ENCODE data around the gene VPS37D.
A peak's percentile ranks its signal among the peaks of the same experiment; 100 is the strongest.
"Not testable (repeated sequence)": the region's sequence is repeated elsewhere in the genome, so short reads cannot be mapped to it uniquely, and the experiment has no call there.

VPS37D gene

DNA sequence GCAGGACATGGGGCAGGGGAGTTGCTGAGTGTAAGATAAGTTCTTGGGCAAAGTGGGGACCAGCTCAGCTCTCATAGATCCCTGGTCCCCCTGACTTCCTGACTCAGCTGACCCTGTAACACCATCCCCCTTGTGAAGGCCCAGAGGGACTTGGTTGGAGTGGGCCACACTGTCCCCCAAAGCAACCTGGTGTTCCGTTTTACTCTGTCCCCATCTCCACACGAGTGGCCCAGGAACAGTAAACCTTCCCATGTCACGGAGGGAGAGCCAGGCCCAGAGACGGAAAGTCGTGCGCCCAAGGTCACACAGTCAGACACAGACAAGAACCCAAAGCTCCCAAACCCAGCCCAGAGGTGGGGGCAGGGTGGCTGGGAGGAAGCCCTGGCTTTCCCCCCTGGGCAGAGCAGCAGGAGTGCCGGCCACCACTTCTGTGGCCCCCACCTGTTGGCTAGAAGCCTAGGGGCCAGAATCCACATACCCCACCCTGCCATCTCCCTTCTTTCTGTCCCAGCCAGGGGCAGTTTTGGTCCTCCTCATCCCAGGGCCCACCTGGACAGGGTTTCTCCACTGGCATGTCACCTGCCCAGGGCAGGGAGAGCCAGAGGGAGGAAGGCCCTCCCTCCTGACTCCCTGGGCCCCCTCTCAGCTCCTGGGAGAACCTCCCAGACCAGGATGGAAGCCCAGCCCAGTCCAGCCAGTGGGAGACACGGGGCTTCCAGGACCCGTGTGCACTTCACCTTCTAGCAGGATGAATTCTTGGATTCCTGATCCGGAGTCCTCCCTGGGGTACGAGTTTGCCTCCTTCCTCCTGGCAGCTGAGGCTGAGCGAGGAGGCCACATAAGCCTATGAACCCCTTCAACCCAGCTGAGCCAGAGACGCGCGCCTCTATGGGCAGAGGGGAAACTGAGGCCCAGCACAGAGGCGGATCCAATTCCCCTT lies 20.6 kb upstream of the VPS37D start:
- DNase-seq (ENCODE audit: low read depth in 2 of 2), result no peak

DNA sequence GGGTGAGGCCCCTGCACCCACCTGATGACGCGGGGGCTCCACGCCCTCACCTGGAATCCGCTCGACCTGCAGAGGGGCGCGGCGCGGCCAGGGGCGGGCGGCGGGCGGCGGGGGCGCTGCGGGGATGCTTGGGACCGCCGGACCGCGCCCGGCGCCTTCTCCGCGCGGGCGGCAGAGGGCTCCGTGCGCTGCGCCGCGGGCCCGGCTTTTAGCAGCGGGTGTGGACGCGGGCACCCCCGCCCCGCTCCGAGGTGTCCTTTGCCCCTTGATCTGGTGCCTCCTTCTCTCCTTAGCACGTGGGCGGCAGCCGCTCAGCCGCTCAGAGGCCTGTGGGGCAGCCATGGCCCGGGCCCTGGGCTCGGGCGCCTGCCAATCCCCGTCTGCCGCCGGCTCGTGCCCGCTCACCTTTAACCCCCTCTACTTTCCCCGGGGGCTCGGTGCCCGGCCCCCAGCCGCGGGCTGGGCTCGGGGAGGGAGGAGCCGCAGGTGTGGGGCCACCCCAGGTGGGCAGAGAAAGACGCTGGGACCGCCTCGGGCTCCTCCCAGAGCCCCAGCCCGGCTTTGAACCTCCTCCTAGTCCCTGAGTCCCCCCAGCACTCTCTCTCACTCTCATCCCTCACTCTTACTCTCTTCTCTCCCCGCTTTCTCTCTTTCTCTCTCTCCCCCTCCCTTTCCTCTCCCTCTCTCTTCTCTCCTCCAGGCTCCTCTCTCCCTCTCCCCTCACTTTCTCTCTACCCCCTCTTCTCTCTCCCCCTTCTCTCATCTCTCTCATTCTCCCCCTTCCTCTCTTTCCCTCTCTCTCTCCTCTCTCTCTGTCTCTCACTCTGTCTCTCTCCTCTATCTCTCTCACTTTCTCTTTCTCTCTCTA lies 19.7 kb upstream of the VPS37D start:
- peak in 1 of 2 donors; percentile 8 for DNase-seq (ENCODE audit: low read depth in 2 of 2)

DNA sequence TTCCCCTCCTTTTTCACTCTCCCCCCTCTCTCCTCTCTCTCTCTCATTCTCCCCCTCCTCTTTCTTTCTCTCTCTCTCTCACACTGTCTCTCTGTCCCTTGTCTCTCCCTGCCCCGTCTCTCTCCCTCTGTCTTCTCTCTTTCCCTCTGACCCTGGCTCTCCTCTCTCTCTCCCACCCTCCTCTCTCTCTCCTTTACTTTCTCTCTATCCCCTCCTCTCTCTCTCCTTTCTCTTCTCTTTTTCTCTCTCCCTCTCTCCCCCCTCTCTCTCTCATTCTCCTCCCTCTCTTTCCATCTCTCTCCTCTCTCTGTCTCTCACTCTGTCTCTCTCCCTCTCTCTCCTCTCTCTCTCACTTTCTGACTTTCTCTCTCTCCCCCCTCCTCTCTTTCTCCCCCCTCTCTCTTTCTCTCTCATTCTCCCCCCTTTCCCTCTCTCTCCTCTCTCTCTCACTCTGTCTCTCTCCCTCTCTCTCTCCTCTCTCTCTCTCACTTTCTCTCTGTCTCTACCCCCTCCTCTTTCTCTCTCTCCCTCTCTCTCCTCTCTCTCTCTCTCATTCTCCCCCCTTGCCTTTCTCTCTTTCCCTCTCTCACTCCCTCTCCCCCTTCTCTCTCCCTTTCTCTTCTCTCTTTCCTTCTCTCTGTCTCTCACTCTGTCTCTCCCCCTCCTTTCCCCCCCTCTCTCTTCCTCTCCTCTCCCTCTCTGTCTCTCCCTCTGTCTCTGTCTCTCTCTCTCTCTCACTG lies 18.9 kb upstream of the VPS37D start:
- DNase-seq (ENCODE audit: low read depth in 2 of 2), result no peak

DNA sequence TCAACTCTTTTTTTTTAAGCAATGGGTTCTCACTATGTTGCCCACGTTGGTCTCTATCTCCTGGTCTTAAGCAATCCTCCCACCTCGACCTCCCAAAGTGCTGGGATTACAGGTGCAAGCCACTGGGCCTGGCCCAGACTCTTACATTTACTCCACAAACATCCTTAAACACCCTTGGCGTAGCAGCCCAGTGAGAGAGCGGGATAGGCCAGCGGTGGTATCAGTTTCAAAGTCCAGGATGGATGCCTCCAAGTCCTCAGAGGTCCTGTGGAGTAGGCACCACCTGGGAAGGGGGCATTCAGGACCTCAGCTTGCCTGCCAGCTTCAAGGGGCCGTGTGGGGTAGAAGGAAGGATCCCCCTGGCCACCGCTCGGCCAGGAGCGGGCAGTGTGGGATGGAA lies 18.1 kb upstream of the VPS37D start:
- DNase-seq (ENCODE audit: low read depth in 2 of 2), result no peak

DNA sequence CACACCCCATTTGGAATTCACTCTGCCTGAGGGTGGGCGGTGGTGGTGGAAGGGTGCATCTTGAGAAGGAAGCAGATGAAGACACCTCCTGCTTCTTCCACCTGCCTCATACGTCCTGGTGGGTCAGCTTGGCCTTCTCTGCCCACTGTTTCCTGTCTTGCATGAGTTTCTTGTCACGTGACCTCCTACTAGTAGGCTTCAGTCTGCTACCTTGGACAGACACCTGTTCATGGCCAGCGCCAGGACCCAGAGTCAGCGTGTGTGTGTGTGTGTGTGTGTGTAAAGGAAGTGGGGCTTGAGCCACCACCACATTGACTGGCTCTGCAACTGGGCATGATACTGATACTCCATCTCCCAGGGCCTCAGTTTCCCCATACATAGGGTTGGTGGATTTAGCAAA lies 17.1 kb upstream of the VPS37D start:
- no peak for DNase-seq (ENCODE audit: low read depth in 2 of 2)

DNA sequence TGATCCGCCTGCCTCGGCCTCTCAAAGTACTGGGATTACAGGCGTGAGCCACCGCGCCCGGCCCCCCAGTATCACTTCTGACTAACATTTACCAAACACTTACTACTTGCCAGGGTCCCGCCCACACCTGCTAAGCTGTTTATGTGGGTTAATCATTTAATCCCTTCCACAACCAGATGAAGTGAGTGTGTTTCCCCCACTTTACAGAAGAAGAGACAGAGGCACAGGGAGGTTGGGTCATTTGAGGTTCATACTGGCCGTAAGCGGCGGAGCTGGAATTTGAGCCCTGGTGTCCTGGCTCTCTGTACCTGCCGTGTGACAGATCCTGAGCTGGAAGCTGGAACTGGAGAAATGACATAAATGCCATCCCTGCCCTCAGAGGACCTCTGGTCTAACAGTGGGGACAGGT lies 15.1 kb upstream of the VPS37D start:
- DNase-seq (ENCODE audit: low read depth in 2 of 2), result no peak

DNA sequence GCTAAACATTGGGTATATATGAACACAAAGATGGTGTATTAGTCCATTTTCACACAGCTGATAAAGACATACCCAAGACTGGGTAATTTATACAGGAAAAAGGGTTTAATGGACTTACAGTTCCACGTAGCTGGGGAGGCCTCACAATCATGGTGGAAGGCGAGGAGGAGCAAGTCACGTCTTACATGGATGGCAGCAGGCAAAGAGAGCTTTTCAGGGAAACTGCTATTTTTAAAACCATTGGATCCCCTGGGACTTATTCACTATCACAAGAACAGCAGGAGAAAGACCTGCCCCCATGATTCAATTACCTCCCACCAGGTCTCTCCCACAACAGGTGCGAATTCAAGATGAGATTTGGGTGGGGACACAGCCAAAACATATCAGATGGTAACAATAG lies 12.3 kb upstream of the VPS37D start:
- DNase-seq (ENCODE audit: low read depth in 2 of 2), result not testable (repeated sequence)

DNA sequence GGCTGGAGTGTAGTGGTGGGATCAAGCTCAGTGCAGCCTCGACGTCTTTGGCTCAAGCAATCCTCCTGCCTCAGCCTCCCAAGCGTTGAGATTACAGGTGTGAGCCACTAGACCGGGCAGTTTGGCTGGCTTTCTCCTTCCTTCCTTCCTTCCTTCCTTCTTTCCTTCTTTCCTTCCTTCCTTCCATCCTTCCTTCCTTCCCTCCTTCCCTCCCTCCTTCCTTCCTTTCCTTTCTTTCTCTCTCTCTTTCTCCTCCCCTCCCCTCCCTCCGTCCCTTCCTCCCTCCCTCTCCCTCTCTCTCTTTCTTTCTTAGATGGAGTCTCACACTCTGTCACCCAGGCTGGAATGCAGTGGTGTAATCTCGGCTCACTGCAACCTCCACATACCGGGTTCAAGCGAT lies 7.6 kb upstream of the VPS37D start:
- DNase-seq (ENCODE audit: low read depth in 2 of 2), result no peak

DNA sequence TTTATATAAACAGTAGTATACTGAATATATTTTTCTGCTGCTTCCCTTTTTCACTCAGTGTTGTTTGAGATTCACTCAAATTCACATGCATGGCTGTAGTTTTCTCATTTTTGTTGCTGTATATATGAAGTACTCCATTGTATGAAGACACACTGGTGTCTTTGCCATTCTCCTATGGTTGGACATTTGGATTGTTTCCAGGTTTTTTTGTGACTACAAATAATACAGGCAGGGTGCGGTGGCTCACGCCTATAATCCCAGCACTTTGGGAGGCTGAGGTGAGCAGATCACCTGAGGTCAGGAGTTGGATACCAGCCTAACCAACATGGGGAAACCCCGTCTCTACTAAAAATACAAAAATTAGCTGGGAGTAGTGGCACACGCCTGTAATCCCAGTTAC lies 7.0 kb upstream of the VPS37D start:
- not testable (repeated sequence) for DNase-seq (ENCODE audit: low read depth in 2 of 2)

DNA sequence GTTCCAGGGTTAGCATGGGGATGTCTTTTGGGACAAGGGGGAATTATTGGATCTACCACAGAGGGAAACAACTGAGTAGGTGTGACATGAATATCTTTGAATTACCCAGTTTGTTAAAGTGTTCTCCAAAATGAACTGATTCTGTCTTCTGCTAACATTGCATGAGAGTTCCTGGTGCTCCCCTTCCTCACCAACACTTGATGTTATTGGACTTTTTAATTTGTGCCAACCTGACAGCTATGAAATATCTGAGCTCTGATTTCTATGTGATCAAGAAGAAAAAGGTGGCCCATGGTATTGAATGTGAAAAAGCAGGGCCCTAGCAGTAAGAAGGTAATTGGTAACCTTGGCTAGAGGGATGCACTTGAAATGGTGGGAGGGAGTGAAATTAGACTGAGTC lies 4.6 kb upstream of the VPS37D start:
- DNase-seq (ENCODE audit: low read depth in 2 of 2), result no peak

DNA sequence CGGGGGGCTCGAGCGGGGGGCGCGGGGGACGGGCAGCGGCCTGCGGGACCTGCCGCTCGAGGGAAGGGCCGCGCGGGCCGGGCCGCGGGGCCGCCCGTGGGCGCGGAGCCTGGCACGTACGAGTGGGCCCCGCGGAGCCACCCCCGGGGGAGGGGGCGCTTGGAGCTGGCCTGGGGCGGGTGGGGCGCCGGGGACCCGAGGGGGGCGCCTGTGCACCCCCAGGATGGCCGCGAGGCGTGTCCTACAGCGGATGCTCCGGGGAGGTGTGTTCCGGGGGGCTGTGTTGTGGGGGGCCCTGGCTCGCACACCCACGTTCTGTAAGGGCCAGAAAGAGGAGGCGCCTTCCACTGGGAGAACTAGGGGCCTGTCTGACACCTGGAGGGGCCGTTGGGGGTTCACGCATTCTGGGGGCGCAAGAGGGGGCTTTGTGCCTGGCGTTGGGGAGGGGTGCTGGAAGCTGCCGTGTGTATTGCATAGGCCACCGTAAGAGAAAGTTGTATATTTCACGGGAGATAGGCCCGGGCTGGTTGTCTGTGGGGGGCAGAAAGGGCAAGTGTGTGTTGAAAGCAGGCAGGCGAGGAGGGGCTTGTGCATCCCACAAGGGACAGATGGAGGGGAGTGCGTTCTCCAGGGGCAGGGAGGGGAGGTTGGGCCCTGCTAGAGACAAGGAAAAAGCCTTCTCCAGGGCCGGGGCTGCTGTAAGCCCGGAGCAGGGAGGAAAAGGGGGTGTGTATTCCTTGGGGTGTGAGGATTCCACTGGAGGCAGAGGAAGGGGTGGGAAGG lies 663 bp downstream of the VPS37D start:
- no peak for DNase-seq (ENCODE audit: low read depth in 2 of 2)

DNA sequence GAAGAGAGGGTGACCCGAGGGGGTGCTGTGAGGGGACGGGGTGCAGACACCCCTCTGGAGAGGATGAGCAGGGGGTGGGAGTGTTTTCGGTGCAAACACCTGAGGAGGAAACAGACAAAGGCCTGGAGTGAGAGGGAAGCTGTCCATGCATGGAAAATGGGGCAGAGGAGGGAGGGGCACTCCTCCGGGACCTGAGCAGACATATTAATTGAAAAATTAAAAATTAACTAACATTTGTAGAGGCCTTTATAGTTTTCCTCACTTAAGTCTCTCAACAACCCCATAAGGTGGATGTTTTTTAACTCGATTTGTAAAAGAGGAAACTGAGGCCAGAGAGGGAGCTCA lies 1.2 kb downstream of the VPS37D start:
- DNase-seq (ENCODE audit: low read depth in 2 of 2), result no peak

DNA sequence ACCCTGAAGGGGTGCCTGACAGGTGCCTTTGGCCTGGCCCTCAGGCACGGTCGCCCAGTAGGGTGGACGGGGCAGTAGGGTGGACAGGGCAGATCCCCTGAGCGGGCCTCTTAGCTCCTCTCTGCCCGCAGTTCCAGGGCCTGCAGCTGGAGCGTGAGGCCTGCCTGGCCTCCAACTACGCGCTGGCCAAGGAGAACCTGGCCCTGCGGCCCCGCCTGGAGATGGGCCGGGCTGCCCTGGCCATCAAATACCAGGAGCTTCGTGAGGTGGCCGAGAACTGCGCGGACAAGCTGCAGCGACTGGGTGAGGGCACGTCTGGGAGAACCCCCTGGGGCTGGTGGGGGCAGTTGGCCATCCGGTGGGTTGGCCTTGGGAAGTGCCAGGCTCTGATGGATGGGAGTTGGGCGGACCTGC lies 1.7 kb downstream of the VPS37D start:
- DNase-seq (ENCODE audit: low read depth in 2 of 2), result no peak

DNA sequence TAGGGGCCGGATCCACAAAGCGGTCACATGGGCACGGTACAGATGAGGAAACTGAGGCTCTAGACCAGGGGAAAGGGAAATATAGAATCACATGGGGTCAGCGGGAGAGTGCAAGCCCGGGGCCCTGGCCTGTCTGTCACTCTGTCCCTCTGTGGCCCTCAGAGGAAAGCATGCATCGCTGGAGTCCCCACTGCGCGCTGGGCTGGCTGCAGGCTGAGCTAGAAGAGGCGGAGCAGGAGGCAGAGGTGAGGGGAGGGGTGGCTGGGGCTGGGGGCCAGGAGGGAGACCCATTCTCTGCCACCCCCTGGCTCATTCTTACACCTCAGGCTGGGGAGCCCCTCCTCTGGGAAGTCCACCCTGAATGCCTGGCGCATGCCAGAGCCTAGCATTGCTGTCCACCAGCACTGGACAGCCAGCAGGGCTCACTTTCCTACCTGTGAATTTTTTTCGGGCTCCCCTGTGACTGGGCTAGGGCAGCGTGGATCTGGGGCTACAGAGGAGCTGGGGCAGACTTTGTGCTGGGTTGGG lies 2.3 kb downstream of the VPS37D start:
- DNase-seq (ENCODE audit: low read depth in 2 of 2), result no peak

DNA sequence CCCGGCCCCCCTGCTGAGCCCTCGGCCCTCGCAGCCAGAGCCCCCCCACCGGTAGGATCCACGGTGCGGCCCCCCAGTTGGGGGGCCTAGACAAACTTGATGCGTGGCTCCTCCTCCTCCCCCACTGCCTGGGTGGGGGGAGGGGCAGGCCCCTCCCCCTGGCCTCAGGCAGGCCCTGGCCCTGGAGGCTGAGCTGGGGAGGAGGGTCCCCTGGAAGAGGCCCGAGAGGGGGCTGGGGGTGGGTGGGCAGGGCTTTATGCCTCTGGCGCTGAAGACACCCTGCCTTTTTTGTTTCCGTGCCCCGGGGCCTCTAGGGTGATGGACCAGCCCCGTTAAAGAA lies 3.7 kb downstream of the VPS37D start:
- DNase-seq (ENCODE audit: low read depth in 2 of 2), result no peak

DNA sequence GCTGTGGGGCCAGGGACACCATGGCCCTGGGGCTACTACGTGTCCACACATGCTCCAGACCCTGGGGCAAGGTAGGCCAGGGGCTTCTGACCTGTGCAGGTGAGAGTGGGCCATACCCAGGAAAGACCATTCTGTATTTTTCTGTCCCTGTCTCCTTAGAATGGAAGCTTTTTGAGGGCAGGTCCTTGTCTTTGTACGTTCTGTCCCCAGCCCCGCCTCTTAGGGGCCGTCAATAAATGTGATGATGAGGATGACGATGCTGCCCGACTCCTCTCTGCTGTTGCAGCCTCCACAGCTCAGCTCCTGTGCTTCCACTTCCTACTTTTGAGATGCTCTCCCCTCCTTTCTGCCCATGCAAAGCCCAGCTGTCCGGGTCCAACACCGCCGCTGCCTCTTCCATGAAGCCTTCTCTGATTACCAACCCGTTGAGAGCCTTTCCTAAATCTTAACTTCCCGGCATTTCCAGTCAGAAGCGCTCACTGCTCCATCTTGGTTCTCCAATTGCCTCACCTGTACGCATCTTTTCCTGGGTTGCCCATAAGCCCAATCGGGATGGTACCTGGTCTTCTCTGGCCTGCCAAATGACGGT lies 4.3 kb downstream of the VPS37D start:
- DNase-seq (ENCODE audit: low read depth in 2 of 2), result no peak

DNA sequence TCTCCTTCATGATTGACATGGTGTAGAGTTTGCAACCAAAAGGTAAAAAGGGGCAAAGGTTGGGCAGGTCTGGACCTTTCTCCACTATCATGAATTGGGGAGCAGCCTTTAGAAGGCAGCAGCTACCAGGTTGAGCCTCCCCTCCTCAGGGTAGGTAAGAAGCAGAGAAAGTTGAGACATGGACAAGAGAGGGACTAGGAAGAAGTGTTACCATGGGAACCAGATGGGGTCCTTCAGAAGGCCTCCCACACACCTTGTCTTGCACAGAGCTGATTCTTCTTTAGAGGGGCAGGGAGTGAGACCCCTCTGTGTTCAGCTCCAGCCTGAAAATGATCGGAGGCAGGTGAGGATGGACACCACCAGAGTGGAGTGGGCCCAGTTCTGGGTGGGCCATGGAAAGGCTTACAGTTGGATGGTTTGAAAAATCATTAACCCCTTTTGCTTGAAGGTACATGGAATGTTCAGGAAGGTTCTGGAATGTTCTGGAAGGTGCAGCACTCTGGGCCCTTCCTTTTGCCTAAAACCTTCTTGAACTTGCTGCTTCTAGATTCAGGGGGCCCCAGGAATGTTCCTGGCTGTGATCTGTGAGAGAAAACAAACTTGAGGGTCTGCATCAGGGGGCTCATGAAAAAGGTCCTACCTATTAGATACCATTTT lies 7.0 kb downstream of the VPS37D start:
- no peak for DNase-seq (ENCODE audit: low read depth in 2 of 2)

DNA sequence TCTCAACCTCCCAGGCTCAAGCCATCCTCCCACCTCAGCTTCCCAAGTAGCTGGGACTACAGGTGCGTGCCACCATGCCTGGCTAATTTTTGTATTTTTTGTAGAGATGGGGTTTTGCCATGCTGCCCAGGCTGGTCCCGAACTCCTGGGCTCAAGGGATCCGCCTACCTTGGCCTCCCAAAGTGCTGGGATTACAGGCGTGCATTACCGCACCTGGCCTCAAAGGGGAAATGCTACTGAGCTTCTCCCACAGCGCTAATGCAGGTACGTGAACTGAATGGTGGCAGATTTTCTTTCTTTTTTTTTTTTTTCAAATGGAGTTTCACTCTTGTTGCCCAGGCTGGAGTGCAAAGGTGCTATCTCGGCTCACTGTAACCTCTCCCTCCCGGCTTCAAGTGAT lies 8.4 kb downstream of the VPS37D start:
- DNase-seq (ENCODE audit: low read depth in 2 of 2), result not testable (repeated sequence)

DNA sequence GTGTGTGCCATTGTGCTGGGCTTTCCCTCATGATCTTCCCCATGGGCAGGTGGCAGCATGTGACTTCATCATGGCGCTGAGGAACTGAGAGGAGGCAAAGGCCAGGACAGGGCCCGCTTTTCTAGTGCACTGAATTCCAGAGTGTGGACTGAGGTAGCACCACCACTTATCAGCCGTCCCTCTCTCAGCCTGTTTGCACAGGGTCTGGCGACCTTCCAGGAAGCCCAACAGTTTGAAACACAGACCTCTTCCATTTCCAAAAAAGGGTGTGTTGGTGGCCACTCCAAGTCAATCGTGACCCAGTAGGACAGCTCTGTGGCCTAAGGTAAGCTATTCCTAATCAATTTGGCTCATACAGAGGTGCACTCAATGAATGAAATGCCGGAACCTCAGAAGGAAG lies 11.2 kb downstream of the VPS37D start:
- no peak for DNase-seq (ENCODE audit: low read depth in 2 of 2)

DNA sequence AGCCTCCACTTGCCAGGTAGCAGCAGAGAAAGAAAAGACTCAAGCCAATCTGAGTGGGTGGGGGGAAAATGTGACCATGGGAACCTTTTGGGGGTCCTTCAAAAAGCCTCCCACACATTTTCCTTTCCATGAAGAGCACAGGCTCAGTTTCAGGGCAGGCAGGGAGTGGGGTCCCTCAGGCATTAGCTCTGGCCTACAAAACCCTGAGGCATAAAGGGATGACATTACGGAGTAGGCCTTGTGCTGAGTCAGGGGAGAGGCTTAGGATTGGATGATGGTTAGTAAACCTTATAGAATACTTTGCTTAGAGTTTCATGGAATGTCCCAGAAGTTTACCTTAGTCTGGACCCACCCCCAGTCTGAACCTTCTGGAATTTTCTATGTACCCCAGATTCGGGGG lies 12.1 kb downstream of the VPS37D start:
- no peak for DNase-seq (ENCODE audit: low read depth in 2 of 2)

Measured in stimulated activated CD8-positive, alpha-beta memory T cell treated with anti-CD3 and anti-CD28 coated beads, Interleukin-7, amount 100 ng/mL, for 1 hour (primary cell).